Liver (tissue), 3 donors: ENCODE data around the gene MAP4K4.

ENCODE experiments used
- GABPA ChIP-seq, 2 donors: IDR thresholded peaks in 1 of 2; conservative IDR thresholded peaks in 1 of 2; 2 replicates each; pipeline ENCODE4 v1.6.1; 2016; ENCODE audit warnings: antibody characterized with exemption in 2 of 2, mild to moderate bottlenecking in 1 of 2, moderate library complexity in 1 of 2
- RAD21 ChIP-seq, 2 donors: IDR thresholded peaks; 2 replicates each; pipeline ENCODE4 v1.6.1; 2016; ENCODE audit warnings: antibody characterized with exemption in 2 of 2, mild to moderate bottlenecking in 2 of 2
- TAF1 ChIP-seq: conservative IDR thresholded peaks from 2 replicates; pipeline ENCODE4 v1.6.1; 2016; ENCODE audit warnings: antibody characterized with exemption, mild to moderate bottlenecking
- TF ChIP-seq, protein P1 (sequence below): fragments of 150-350 bp; IDR thresholded peaks from 2 replicates; pipeline ENCODE4 v1.5.1; 2017; ENCODE audit warnings: improper control_type of control experiment, low read depth, low read length; ENCODE audit not compliant: missing input control
- TF ChIP-seq, protein P2 (sequence below): IDR thresholded peaks from 2 replicates; pipeline ENCODE4 v1.6.1; 2016; ENCODE audit warnings: antibody characterized with exemption, mild to moderate bottlenecking
- TF ChIP-seq, protein P3 (sequence below): IDR thresholded peaks from 2 replicates; pipeline ENCODE4 v1.6.1; 2016; ENCODE audit warnings: antibody characterized with exemption
- donor health status: healthy.
- donor health status: healthy.

DNA sequence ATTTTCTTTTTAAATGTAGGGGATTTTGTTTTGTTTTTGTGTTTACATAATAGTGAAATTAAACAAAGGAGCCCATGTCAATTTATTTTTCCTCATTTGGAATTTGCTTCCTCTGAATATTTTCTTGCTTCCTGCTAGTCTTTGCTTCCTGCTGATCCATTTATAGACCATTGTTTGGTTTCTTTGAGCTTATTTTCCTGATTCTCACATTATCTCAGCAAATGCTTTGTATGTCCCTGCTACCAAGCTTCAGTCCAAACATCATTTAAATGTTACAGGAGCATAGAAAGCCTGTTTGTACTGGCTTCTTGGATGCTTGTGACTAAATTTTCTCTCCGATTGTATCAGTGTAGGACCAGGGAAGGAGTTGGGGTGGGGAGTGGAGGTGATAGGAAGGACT is 166.9 kb downstream of the MAP4K4 start:
- TF ChIP-seq, protein P1, sequence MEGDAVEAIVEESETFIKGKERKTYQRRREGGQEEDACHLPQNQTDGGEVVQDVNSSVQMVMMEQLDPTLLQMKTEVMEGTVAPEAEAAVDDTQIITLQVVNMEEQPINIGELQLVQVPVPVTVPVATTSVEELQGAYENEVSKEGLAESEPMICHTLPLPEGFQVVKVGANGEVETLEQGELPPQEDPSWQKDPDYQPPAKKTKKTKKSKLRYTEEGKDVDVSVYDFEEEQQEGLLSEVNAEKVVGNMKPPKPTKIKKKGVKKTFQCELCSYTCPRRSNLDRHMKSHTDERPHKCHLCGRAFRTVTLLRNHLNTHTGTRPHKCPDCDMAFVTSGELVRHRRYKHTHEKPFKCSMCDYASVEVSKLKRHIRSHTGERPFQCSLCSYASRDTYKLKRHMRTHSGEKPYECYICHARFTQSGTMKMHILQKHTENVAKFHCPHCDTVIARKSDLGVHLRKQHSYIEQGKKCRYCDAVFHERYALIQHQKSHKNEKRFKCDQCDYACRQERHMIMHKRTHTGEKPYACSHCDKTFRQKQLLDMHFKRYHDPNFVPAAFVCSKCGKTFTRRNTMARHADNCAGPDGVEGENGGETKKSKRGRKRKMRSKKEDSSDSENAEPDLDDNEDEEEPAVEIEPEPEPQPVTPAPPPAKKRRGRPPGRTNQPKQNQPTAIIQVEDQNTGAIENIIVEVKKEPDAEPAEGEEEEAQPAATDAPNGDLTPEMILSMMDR, result no peak
- TF ChIP-seq, protein P2, sequence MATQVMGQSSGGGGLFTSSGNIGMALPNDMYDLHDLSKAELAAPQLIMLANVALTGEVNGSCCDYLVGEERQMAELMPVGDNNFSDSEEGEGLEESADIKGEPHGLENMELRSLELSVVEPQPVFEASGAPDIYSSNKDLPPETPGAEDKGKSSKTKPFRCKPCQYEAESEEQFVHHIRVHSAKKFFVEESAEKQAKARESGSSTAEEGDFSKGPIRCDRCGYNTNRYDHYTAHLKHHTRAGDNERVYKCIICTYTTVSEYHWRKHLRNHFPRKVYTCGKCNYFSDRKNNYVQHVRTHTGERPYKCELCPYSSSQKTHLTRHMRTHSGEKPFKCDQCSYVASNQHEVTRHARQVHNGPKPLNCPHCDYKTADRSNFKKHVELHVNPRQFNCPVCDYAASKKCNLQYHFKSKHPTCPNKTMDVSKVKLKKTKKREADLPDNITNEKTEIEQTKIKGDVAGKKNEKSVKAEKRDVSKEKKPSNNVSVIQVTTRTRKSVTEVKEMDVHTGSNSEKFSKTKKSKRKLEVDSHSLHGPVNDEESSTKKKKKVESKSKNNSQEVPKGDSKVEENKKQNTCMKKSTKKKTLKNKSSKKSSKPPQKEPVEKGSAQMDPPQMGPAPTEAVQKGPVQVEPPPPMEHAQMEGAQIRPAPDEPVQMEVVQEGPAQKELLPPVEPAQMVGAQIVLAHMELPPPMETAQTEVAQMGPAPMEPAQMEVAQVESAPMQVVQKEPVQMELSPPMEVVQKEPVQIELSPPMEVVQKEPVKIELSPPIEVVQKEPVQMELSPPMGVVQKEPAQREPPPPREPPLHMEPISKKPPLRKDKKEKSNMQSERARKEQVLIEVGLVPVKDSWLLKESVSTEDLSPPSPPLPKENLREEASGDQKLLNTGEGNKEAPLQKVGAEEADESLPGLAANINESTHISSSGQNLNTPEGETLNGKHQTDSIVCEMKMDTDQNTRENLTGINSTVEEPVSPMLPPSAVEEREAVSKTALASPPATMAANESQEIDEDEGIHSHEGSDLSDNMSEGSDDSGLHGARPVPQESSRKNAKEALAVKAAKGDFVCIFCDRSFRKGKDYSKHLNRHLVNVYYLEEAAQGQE, result no peak
- TF ChIP-seq TAF1 (no peak), RAD21 (IDR thresholded peaks at IDR 0.05) (no peak), GABPA (IDR thresholded peaks at IDR 0.05 in 1 of 2, conservative IDR thresholded peaks at IDR 0.05 in 1 of 2) (no peak)
- TF ChIP-seq, protein P3, sequence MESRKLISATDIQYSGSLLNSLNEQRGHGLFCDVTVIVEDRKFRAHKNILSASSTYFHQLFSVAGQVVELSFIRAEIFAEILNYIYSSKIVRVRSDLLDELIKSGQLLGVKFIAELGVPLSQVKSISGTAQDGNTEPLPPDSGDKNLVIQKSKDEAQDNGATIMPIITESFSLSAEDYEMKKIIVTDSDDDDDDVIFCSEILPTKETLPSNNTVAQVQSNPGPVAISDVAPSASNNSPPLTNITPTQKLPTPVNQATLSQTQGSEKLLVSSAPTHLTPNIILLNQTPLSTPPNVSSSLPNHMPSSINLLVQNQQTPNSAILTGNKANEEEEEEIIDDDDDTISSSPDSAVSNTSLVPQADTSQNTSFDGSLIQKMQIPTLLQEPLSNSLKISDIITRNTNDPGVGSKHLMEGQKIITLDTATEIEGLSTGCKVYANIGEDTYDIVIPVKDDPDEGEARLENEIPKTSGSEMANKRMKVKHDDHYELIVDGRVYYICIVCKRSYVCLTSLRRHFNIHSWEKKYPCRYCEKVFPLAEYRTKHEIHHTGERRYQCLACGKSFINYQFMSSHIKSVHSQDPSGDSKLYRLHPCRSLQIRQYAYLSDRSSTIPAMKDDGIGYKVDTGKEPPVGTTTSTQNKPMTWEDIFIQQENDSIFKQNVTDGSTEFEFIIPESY, result no peak
